ENCODE results near the gene SCRN2. TPM values are rescaled to one million over a fixed set of nuclear protein-coding genes. Genes with fewer than 3 reads are reported as not detected.

SCRN2 gene
- total RNA-seq, 1 donor from 2014 or later = 30.5 TPM

GRCh38 chr17:47883589-47884426 lies 42.7 kb upstream of the SCRN2 start:
- no peak for ATAC-seq
- intact Hi-C loops (cut with DNase I) = no loop called here
- TF ChIP-seq CTCF (IDR thresholded peaks at IDR 0.05) = no peak
- Histone ChIP-seq H3K27me3 (no peaks in the 10 kb centered on the region), H3K4me1 (peaks cover 21% of the 10 kb centered on the region), H3K9me3 (no peaks in the 10 kb centered on the region), H3K4me3 (no peak overlapping the region), H3K36me3 (no peaks in the 10 kb centered on the region), H3K27ac (peak overlapping the region; percentile 24)
- DNase-seq = no peak

- Histone ChIP-seq H3K9me3 (no peaks in the 10 kb centered on the region), H3K4me1 (peaks cover 21% of the 10 kb centered on the region), H3K36me3 (no peaks in the 10 kb centered on the region), H3K4me3 (peak overlapping the region; percentile 26), H3K27me3 (no peaks in the 10 kb centered on the region), H3K27ac (peak overlapping the region; percentile 70)
- no peak for DNase-seq
- intact Hi-C loops (cut with DNase I) = no loop called here
- TF ChIP-seq CTCF (IDR thresholded peaks at IDR 0.05) = no peak
- ATAC-seq = no peak
Measured at GRCh38 chr17:47882695-47883588, 41.9 kb upstream of the SCRN2 start.

GRCh38 chr17:47882247-47882646 lies 41.2 kb upstream of the SCRN2 start:
- H3K36me3 ChIP-seq = no peaks in the 10 kb centered on the region
- H3K4me3 ChIP-seq = peak overlapping the region; percentile 26
- H3K27ac ChIP-seq = peak overlapping the region; percentile 70
- no peak for DNase-seq
- H3K9me3 ChIP-seq = no peaks in the 10 kb centered on the region
- H3K27me3 ChIP-seq = no peaks in the 10 kb centered on the region
- intact Hi-C loops (cut with DNase I) = no loop called here
- H3K4me1 ChIP-seq = peaks cover 21% of the 10 kb centered on the region
- ATAC-seq = peak; percentile 61
- TF ChIP-seq CTCF (IDR thresholded peaks at IDR 0.05) = no peak

DNA sequence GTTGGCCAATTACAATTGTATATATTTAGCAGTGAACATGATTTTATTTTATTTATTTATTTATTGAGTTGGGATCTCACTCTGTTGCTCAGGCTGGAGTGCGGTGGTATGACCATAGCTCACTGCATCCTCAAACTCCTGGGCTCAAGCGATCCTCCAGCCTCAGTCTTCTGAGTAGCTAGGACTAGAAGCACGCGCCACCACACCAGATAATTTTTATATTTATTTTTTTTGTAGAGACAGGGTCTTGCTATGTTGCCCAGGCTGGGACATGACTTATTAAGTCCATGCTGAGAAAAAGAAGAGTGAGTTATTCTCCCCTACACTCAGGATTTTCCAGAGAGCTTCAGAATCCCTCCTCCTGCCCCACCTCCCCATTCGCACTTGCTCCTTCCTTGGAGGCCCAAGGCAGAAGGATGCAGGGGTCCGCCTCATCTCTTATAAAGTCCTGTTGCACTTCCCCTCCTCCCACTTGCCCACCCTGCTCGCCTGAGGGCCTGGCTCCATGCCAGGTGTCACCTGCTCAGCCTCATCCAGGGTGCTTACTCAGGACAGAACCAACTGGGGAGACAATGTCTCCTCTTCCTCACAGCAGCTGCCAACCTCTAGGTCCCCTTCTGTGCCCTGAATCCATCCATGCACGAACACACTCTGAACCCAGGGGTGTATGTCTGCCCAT lies 38.8 kb upstream of the SCRN2 start:
- no peak for TF ChIP-seq CTCF (IDR thresholded peaks at IDR 0.05)
- H3K27me3 ChIP-seq = no peaks in the 10 kb centered on the region
- H3K4me3 ChIP-seq = no peak overlapping the region
- H3K36me3 ChIP-seq = no peaks in the 10 kb centered on the region
- intact Hi-C loops (cut with DNase I) = no loop called here
- no peaks in the 10 kb centered on the region for H3K9me3 ChIP-seq
- DNase-seq (no peak), ATAC-seq (no peak)
- no peak overlapping the region for H3K27ac ChIP-seq
- peaks cover 21% of the 10 kb centered on the region for H3K4me1 ChIP-seq

DNA sequence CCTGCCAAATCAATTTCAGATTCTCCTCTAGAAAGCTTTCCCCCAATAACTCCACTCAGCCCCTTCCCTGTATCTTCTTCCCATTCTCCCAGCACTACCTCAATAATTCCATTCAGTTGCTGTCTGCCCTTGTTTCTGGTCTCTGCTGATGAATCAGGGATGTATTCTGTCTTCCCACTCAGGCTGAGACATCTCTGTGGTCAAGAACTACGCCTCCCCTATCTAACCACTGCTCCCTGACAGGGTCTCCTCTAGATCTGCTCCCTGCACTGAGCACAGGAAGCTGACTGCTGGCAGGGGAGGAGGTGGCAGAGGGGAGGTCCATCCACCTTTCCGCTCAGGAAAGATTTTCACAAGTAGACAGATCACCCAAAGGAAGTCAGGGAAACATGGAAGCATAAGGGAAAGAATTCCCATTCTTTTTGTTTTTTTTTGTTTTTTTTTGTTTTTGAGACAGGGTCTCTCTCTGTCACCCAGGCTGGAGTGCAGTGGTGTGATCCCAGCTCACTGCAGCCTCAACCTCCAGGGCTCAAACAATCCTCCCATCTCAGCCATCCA lies 38.0 kb upstream of the SCRN2 start:
- peaks cover 7% of the 10 kb centered on the region for H3K27me3 ChIP-seq
- peaks cover 17% of the 10 kb centered on the region for H3K4me1 ChIP-seq
- no peak for ATAC-seq
- H3K27ac ChIP-seq = no peak overlapping the region
- no peak for TF ChIP-seq CTCF (IDR thresholded peaks at IDR 0.05)
- H3K36me3 ChIP-seq = no peaks in the 10 kb centered on the region
- no peak overlapping the region for H3K4me3 ChIP-seq
- intact Hi-C loops (cut with DNase I) = no loop called here
- no peaks in the 10 kb centered on the region for H3K9me3 ChIP-seq
- DNase-seq = no peak
